ENCODE measurements around the gene NOL7. TPM values are rescaled to one million over a fixed set of nuclear protein-coding genes. Genes with fewer than 3 reads are reported as not detected.

Gene NOL7
- total and polyA plus RNA-seq, 2 of the 13 experiments (the other 11 are each of a cell fraction or from before 2014, with no cell fraction given) = 37.8 to 186 TPM

GRCh38 chr6:13574571-13575376, 40.4 kb upstream of the NOL7 start, which contains the start of gene SIRT5 (continued):
- no peak for TF ChIP-seq SRSF4 (IDR thresholded peaks at IDR 0.05; ENCODE audit: low read depth, low read length, poor library complexity, severe bottlenecking)
- TF ChIP-seq ZNF274 (CRISPR knock-in tag; IDR thresholded peaks at IDR 0.05) = no peak; the same call in 1 of the 2 replicates
- TF ChIP-seq ZBTB10 (CRISPR knock-in tag; IDR thresholded peaks at IDR 0.05; ENCODE audit: borderline replicate concordance) = 0 out of 2 replicates have a peak, but pooled peaks have one; percentile 77
- peak; percentile 91 for TF ChIP-seq SNAPC4 (CRISPR knock-in tag; IDR thresholded peaks at IDR 0.05)
- TF ChIP-seq ZNF792 (CRISPR knock-in tag; IDR thresholded peaks at IDR 0.05) = peak; percentile 89
- TF ChIP-seq ZNF432 (CRISPR knock-in tag; IDR thresholded peaks at IDR 0.05; ENCODE audit: borderline replicate concordance) = no peak
- TF ChIP-seq HNF1B (CRISPR knock-in tag; IDR thresholded peaks at IDR 0.05) = peak; percentile 92
- no peak for TF ChIP-seq CCAR2 (optimal IDR thresholded peaks at IDR 0.05; ENCODE audit: low read depth, low read length)
- peak; percentile 89; the same call in 1 of the 2 replicates for TF ChIP-seq ARID2 (CRISPR knock-in tag; IDR thresholded peaks at IDR 0.05; ENCODE audit: borderline replicate concordance)
- TF ChIP-seq HHEX (CRISPR knock-in tag; IDR thresholded peaks at IDR 0.05) = no peak
- no peak; the same call in 1 of the 2 replicates for TF ChIP-seq ZBTB3 (CRISPR knock-in tag; IDR thresholded peaks at IDR 0.05; ENCODE audit: borderline replicate concordance, low read depth)
- TF ChIP-seq ZNF543 (CRISPR knock-in tag; IDR thresholded peaks at IDR 0.05) = peak; percentile 84; the same call in 1 of the 2 replicates
- TF ChIP-seq CHD4 (IDR thresholded peaks at IDR 0.05; ENCODE audit: borderline replicate concordance, low read length) = peak; percentile 72; the same call in 1 of the 2 replicates
- peak; percentile 94; the same call in 1 of the 2 replicates for TF ChIP-seq ZNF782 (CRISPR knock-in tag; IDR thresholded peaks at IDR 0.05; ENCODE audit: borderline replicate concordance)
- TF ChIP-seq ZNF44 (CRISPR knock-in tag; IDR thresholded peaks at IDR 0.05) = peak; percentile 91
- TF ChIP-seq ZNF558 (CRISPR knock-in tag; IDR thresholded peaks at IDR 0.05; ENCODE audit: borderline replicate concordance) = peak; percentile 94; the same call in 1 of the 2 replicates
- TF ChIP-seq ZFYVE20 (CRISPR knock-in tag; IDR thresholded peaks at IDR 0.05; ENCODE audit: borderline replicate concordance, low read depth) = no peak
- TF ChIP-seq DR1 (CRISPR knock-in tag; IDR thresholded peaks at IDR 0.05) = peak; percentile 61
- peak; percentile 95 for TF ChIP-seq ZNF563 (CRISPR knock-in tag; IDR thresholded peaks at IDR 0.05)
- no peak for TF ChIP-seq MLLT10 (CRISPR knock-in tag; IDR thresholded peaks at IDR 0.05)
